ENCODE measurements around the gene PTPN5. TPM values are rescaled to one million over a fixed set of nuclear protein-coding genes. Genes with fewer than 3 reads are reported as not detected.

PTPN5 gene
- total RNA-seq, 2 experiments from 2014 or later = not detected

DNA sequence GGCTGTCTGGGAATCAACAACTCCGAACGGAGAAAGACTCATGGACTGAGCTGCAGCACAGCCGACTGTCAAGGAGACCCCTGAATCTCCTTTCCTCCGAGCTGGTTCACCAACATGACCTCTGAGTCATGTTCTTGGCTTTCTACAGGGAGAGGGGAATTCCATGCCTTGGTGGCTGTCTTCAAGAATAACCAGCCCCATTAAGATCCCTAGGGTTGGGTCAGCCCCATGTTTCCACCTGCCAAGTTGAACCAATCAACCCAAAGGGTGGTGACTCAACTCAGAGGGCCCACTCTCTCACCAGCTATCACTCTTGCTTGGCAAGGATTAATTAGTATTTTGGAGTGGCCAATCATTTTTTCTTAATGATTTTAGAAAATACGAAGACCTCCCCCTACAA, 37.3 kb downstream of the PTPN5 start:
- DNase-seq (peak; percentile 19), ATAC-seq (peak; percentile 68)
- Mint-ChIP-seq H3K27me3 (peaks cover 1% of the 10 kb centered on the region), H3K4me3 (no peak overlapping the region), H3K27ac (no peak overlapping the region), H3K4me1 (ENCODE audit: low read depth) (no peaks in the 10 kb centered on the region), H3K9me3 (no peaks in the 10 kb centered on the region), H3K36me3 (ENCODE audit: low read depth) (no peaks in the 10 kb centered on the region)
- intact Hi-C loops (cut with micrococcal nuclease) = no loop called here
- TF ChIP-seq, protein P1, sequence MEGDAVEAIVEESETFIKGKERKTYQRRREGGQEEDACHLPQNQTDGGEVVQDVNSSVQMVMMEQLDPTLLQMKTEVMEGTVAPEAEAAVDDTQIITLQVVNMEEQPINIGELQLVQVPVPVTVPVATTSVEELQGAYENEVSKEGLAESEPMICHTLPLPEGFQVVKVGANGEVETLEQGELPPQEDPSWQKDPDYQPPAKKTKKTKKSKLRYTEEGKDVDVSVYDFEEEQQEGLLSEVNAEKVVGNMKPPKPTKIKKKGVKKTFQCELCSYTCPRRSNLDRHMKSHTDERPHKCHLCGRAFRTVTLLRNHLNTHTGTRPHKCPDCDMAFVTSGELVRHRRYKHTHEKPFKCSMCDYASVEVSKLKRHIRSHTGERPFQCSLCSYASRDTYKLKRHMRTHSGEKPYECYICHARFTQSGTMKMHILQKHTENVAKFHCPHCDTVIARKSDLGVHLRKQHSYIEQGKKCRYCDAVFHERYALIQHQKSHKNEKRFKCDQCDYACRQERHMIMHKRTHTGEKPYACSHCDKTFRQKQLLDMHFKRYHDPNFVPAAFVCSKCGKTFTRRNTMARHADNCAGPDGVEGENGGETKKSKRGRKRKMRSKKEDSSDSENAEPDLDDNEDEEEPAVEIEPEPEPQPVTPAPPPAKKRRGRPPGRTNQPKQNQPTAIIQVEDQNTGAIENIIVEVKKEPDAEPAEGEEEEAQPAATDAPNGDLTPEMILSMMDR (IDR thresholded peaks at IDR 0.05) = no peak
- CTCF ChIA-PET = interaction anchor here (1.5 kb wide), 1 partner anchor 23 kb away, joined by 3 read pairs; no protein-coding TSS in a partner anchor
- POLR2A ChIA-PET = interaction anchor here (0.5 kb wide), 1 partner anchor 23 kb away, joined by 3 read pairs; no protein-coding TSS in a partner anchor

- no peak overlapping the region for H3K4me3 Mint-ChIP-seq
- TF ChIP-seq, protein P1 (IDR thresholded peaks at IDR 0.05) = no peak
- POLR2A ChIA-PET = no interaction called here
- no peaks in the 10 kb centered on the region for H3K9me3 Mint-ChIP-seq
- no peaks in the 10 kb centered on the region for H3K4me1 Mint-ChIP-seq (ENCODE audit: low read depth)
- peaks cover 1% of the 10 kb centered on the region for H3K27me3 Mint-ChIP-seq
- ATAC-seq = no peak
- CTCF ChIA-PET = interaction anchor here (1.1 kb wide), 1 partner anchor 12 kb away, joined by 6 read pairs; no protein-coding TSS in a partner anchor
- H3K36me3 Mint-ChIP-seq (ENCODE audit: low read depth) = no peaks in the 10 kb centered on the region
- DNase-seq = no peak
- H3K27ac Mint-ChIP-seq = no peak overlapping the region
- intact Hi-C loops (cut with micrococcal nuclease) = no loop called here
Measured at GRCh38 chr11:18752502-18752901, 39.1 kb downstream of the PTPN5 start.

- no peaks in the 10 kb centered on the region for H3K9me3 Mint-ChIP-seq
- peaks cover under 1% of the 10 kb centered on the region for H3K27me3 Mint-ChIP-seq
- no peaks in the 10 kb centered on the region for H3K36me3 Mint-ChIP-seq (ENCODE audit: low read depth)
- DNase-seq (no peak), ATAC-seq (no peak)
- no peak overlapping the region for H3K27ac Mint-ChIP-seq
- ChIA-PET POLR2A (no interaction called here), CTCF (no interaction called here)
- no peak overlapping the region for H3K4me3 Mint-ChIP-seq
- H3K4me1 Mint-ChIP-seq (ENCODE audit: low read depth) = no peaks in the 10 kb centered on the region
- TF ChIP-seq, protein P1 (IDR thresholded peaks at IDR 0.05) = no peak
- intact Hi-C loops (cut with micrococcal nuclease) = no loop called here
Measured at GRCh38 chr11:18750944-18751343, 40.7 kb downstream of the PTPN5 start.

DNA sequence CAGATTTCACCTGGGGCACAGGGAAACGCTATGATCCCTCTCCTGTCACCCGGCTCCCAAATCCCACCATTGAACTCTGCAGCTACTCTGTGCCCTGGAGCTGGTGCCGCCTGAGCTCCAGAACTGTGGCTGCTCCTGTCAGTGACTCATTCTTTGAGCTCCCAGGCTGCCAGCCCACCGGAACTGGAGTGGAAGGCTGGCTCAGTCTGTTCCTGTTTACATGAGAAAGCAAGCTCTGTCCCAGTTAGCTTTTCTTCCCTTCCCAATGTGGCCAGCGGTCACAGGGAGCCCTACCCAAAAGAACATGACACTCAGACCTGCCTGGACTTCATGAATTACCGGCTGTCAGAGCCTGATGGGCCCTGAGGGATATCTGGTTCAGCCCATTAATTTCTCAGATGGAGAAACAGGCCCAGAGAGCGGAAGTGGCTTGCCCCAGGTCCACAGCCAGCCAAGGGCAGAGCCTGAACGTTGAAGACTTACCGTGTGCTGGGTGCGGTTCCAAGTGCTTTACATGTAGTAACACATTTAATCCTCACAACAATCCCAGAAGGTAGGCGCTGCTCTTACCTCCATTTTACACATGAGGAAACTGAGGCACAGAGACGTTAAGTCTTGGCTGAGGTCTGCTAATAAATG, 41.8 kb downstream of the PTPN5 start:
- Mint-ChIP-seq H3K4me1 (ENCODE audit: low read depth) (no peaks in the 10 kb centered on the region), H3K9me3 (no peaks in the 10 kb centered on the region), H3K27ac (no peak overlapping the region), H3K36me3 (ENCODE audit: low read depth) (no peaks in the 10 kb centered on the region), H3K4me3 (no peak overlapping the region), H3K27me3 (no peaks in the 10 kb centered on the region)
- CTCF ChIA-PET = interaction anchor here (1.1 to 1.3 kb wide), 3 partner anchors 15 to 640 kb away, joined by 3 to 5 read pairs (median 3); no protein-coding TSS in a partner anchor
- ATAC-seq = no peak
- DNase-seq = no peak
- intact Hi-C loops (cut with micrococcal nuclease) = no loop called here
- TF ChIP-seq, protein P1 (IDR thresholded peaks at IDR 0.05) = no peak
- POLR2A ChIA-PET = no interaction called here

GRCh38 chr11:18748766-18749365, 42.7 kb downstream of the PTPN5 start:
- Mint-ChIP-seq H3K27ac (no peak overlapping the region), H3K27me3 (no peaks in the 10 kb centered on the region), H3K9me3 (no peaks in the 10 kb centered on the region), H3K36me3 (ENCODE audit: low read depth) (no peaks in the 10 kb centered on the region), H3K4me3 (no peak overlapping the region), H3K4me1 (ENCODE audit: low read depth) (no peaks in the 10 kb centered on the region)
- no peak for ATAC-seq
- ChIA-PET POLR2A (no interaction called here), CTCF (interaction anchor here (1.1 to 1.3 kb wide), 3 partner anchors 16 to 639 kb away, joined by 3 to 5 read pairs (median 3); no protein-coding TSS in a partner anchor)
- intact Hi-C loops (cut with micrococcal nuclease) = no loop called here
- TF ChIP-seq, protein P1 (IDR thresholded peaks at IDR 0.05) = no peak
- no peak for DNase-seq

Measured in activated CD8-positive, alpha-beta T cell treated with anti-CD3 and anti-CD28 coated beads for 36 hours (primary cell).